Ovary (tissue), 3 donors: ENCODE results near the gene COL11A1.

ENCODE experiments used
- CTCF ChIP-seq, 3 donors: fragments of 450-650 bp in 2 of 3; fragments of 200-600 bp in 1 of 3; IDR thresholded peaks; one replicate each; pipeline versions ENCODE4 v1.5.1 to v1.8.0; 2016 to 2022; ENCODE audit warnings: antibody characterized with exemption in 3 of 3, mild to moderate bottlenecking in 1 of 3
- EP300 ChIP-seq: sonication (generic); formaldehyde crosslinking; IDR thresholded peaks from one replicate; pipeline ENCODE4 v1.6.1; 2017; ENCODE audit warnings: antibody characterized with exemption
- POLR2A ChIP-seq: fragments of 450-650 bp; IDR thresholded peaks from one replicate; pipeline ENCODE4 v1.6.1; 2017; ENCODE audit warnings: antibody characterized with exemption, mild to moderate bottlenecking, moderate library complexity
- donor health status: DM: no; HTN: no; CAD: no.

GRCh38 chr1:102875756-102876155 lies 232.6 kb downstream of the COL11A1 start:
- TF ChIP-seq CTCF (IDR thresholded peaks at IDR 0.05) (no peak), POLR2A (no peak), EP300 (no peak)
